ENCODE results near the gene ZFP69.

The ZFP69 gene

DNA sequence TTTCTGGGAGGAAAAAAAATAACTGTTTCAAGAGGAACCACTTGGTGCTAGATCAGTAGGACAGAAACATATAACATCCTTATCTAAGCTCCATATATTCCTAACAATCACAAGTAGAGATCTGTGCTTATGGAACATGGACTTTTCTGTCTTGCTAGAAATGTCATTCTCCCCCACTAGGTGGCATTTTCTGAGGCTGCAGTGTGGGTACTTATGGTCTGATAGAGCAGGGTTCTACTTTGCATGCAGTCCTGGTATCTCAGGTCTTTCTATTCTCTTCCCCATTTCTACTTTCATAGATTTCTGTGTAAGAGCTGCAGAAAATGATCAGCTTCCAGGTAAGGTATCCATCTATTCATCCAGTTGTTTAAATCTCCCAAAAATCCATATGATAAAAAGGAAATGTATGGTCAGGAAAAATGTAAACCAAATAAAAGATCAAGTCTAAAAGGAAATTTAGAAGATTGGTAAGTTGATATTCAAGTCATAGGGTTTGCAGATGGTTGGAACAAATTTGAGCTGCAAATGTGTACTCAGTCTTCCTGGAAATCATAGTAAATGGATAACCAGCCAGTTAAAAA lies 55.8 kb downstream of the ZFP69 start:
- Histone ChIP-seq H3K79me2 (ENCODE audit: low read length) (no peaks in the 10 kb centered on the region), H3K4me2 (ENCODE audit: low read depth, low read length) (peak overlapping the region; percentile 90; the same call in 1 of the 2 replicates), H3F3A (ENCODE audit: insufficient read depth, low read length) (0 out of 2 replicates have a peak, but pooled peaks cover 5% of the 10 kb centered on the region), H3K4me1 (ENCODE audit: low read length) (peaks cover 3% of the 10 kb centered on the region; the same call in 1 of the 2 replicates), H3K9me2 (replicated peaks; ENCODE audit: insufficient read depth, low read length) (no peaks in the 10 kb centered on the region), H3K9ac (ENCODE audit: low read length) (no peak overlapping the region), H3K27ac (ENCODE audit: low read length) (no peak overlapping the region), H4K20me1 (ENCODE audit: insufficient read depth, low read length) (no peaks in the 10 kb centered on the region), H3K36me3 (replicated peaks; ENCODE audit: insufficient read depth, low read length) (no peaks in the 10 kb centered on the region), H3K4me3 (ENCODE audit: low read length) (no peak overlapping the region), H2AFZ (ENCODE audit: low read length) (no peak overlapping the region), H3K9me3 (replicated peaks; ENCODE audit: insufficient read depth, low read length) (no peaks in the 10 kb centered on the region), H3K27me3 (replicated peaks; ENCODE audit: insufficient read depth, low read length) (no peaks in the 10 kb centered on the region)
- peak; percentile 54 for DNase-seq
- peak; percentile 73 for TF ChIP-seq CTCF (IDR thresholded peaks at IDR 0.05; ENCODE audit: low read length)
- TF ChIP-seq EZH2phosphoT487 (IDR thresholded peaks at IDR 0.05; ENCODE audit: low read length): no peak

DNA sequence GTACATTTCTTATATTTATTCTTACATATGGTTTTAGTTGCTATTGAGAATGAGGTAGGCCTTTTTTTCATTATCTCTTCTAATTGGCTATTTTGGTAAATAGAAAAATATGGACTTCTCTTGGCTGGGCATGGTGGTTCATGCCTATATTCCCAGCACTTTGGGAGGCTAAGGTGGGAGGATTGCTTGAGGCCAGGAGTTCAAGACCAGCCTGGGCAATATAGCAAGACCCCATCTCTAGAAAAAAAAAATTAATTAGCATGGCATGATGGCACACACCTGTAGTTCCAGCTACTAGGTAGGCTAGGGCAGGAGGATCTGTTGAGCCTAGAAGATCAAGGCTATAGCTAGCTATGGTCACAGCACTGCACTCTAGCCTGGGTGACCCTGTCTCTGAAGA lies 57.5 kb downstream of the ZFP69 start:
- no peak overlapping the region for H3K9ac ChIP-seq (ENCODE audit: low read length)
- no peak overlapping the region for H3K27ac ChIP-seq (ENCODE audit: low read length)
- H3K9me3 ChIP-seq (replicated peaks; ENCODE audit: insufficient read depth, low read length): no peaks in the 10 kb centered on the region
- TF ChIP-seq EZH2phosphoT487 (IDR thresholded peaks at IDR 0.05; ENCODE audit: low read length): no peak
- TF ChIP-seq EZH2 (optimal IDR thresholded peaks at IDR 0.05; ENCODE audit: low read depth, low read length): no peak
- TF ChIP-seq CTCF (IDR thresholded peaks at IDR 0.05; ENCODE audit: low read length): no peak
- H3K4me1 ChIP-seq (ENCODE audit: low read length): peaks cover 3% of the 10 kb centered on the region; the same call in 1 of the 2 replicates
- H3K36me3 ChIP-seq (replicated peaks; ENCODE audit: insufficient read depth, low read length): no peaks in the 10 kb centered on the region
- no peaks in the 10 kb centered on the region for H3K79me2 ChIP-seq (ENCODE audit: low read length)
- no peaks in the 10 kb centered on the region for H3K9me2 ChIP-seq (replicated peaks; ENCODE audit: insufficient read depth, low read length)
- no peak for DNase-seq
- no peaks in the 10 kb centered on the region for H4K20me1 ChIP-seq (ENCODE audit: insufficient read depth, low read length)
- no peak overlapping the region for H3K4me2 ChIP-seq (ENCODE audit: low read depth, low read length)
- no peaks in the 10 kb centered on the region for H3K27me3 ChIP-seq (replicated peaks; ENCODE audit: insufficient read depth, low read length)
- H3F3A ChIP-seq (ENCODE audit: insufficient read depth, low read length): 0 out of 2 replicates have a peak, but pooled peaks cover 5% of the 10 kb centered on the region
- no peak overlapping the region for H2AFZ ChIP-seq (ENCODE audit: low read length)
- no peak overlapping the region for H3K4me3 ChIP-seq (ENCODE audit: low read length)

- H3K4me1 ChIP-seq (ENCODE audit: low read length): peaks cover 3% of the 10 kb centered on the region; the same call in 1 of the 2 replicates
- no peak overlapping the region for H3K27ac ChIP-seq (ENCODE audit: low read length)
These were observed 58.6 kb downstream of the ZFP69 start for GRCh38 chr1:40535732-40536131.

More at GRCh38 chr1:40535732-40536131, 58.6 kb downstream of the ZFP69 start:
- Histone ChIP-seq H3K36me3 (replicated peaks; ENCODE audit: insufficient read depth, low read length) (no peaks in the 10 kb centered on the region), H2AFZ (ENCODE audit: low read length) (no peak overlapping the region), H3K79me2 (ENCODE audit: low read length) (no peaks in the 10 kb centered on the region), H4K20me1 (ENCODE audit: insufficient read depth, low read length) (no peaks in the 10 kb centered on the region), H3F3A (ENCODE audit: insufficient read depth, low read length) (0 out of 2 replicates have a peak, but pooled peaks cover 5% of the 10 kb centered on the region), H3K9me2 (replicated peaks; ENCODE audit: insufficient read depth, low read length) (no peaks in the 10 kb centered on the region), H3K4me2 (ENCODE audit: low read depth, low read length) (no peak overlapping the region), H3K9me3 (replicated peaks; ENCODE audit: insufficient read depth, low read length) (no peaks in the 10 kb centered on the region), H3K9ac (ENCODE audit: low read length) (no peak overlapping the region), H3K4me3 (ENCODE audit: low read length) (no peak overlapping the region), H3K27me3 (replicated peaks; ENCODE audit: insufficient read depth, low read length) (no peaks in the 10 kb centered on the region)
- TF ChIP-seq EZH2 (optimal IDR thresholded peaks at IDR 0.05; ENCODE audit: low read depth, low read length) (no peak), CTCF (IDR thresholded peaks at IDR 0.05; ENCODE audit: low read length) (no peak), EZH2phosphoT487 (IDR thresholded peaks at IDR 0.05; ENCODE audit: low read length) (no peak)
- no peak for DNase-seq
